HG03045 (cell line): ENCODE data around the gene AADACL4.

Experiments
- ATAC-seq: cut with Tn5 transposase; IDR thresholded peaks from one replicate; pipeline ENCODE4 v1.9.1; 2021; ENCODE audit warnings: mild to moderate bottlenecking, moderate library complexity; ENCODE audit not compliant: unreplicated experiment

Gene AADACL4

GRCh38 chr1:12610941-12611340 is 32.9 kb upstream of the AADACL4 start:
- no peak for ATAC-seq

GRCh38 chr1:12613180-12613579 is 30.7 kb upstream of the AADACL4 start:
- no peak for ATAC-seq

GRCh38 chr1:12614402-12615158 is 29.3 kb upstream of the AADACL4 start:
- no peak for ATAC-seq

GRCh38 chr1:12615159-12615864 is 28.6 kb upstream of the AADACL4 start:
- ATAC-seq = no peak

GRCh38 chr1:12615865-12616708 is 27.8 kb upstream of the AADACL4 start:
- ATAC-seq = no peak

GRCh38 chr1:12616709-12617373 is 27.0 kb upstream of the AADACL4 start:
- ATAC-seq = no peak

- no peak for ATAC-seq
These were observed 26.4 kb upstream of the AADACL4 start for GRCh38 chr1:12617511-12617900.

GRCh38 chr1:12617901-12618660 is 25.8 kb upstream of the AADACL4 start, which contains the start of gene DHRS3:
TSS of gene DHRS3 (minus strand) at chr1:12618210. CDS start at chr1:12617348, 862 bp downstream.
- ATAC-seq = peak; percentile 40

- no peak for ATAC-seq
These were observed 25.3 kb upstream of the AADACL4 start for GRCh38 chr1:12618661-12618964.

- ATAC-seq = no peak
These were observed 24.7 kb upstream of the AADACL4 start for GRCh38 chr1:12618965-12619791.

- no peak for ATAC-seq
These were observed 23.9 kb upstream of the AADACL4 start for GRCh38 chr1:12619792-12620487.

GRCh38 chr1:12620488-12620865 is 23.4 kb upstream of the AADACL4 start:
- no peak for ATAC-seq

- no peak for ATAC-seq
These were observed 23.0 kb upstream of the AADACL4 start for GRCh38 chr1:12620931-12621330.

GRCh38 chr1:12621346-12622335 is 22.2 kb upstream of the AADACL4 start:
- no peak for ATAC-seq

- no peak for ATAC-seq
These were observed 21.4 kb upstream of the AADACL4 start for GRCh38 chr1:12622506-12622905.

GRCh38 chr1:12625276-12625675 is 18.6 kb upstream of the AADACL4 start:
- ATAC-seq = no peak

GRCh38 chr1:12626888-12627287 is 17.0 kb upstream of the AADACL4 start:
- ATAC-seq = no peak

GRCh38 chr1:12627296-12627695 is 16.6 kb upstream of the AADACL4 start:
- ATAC-seq = no peak
